Glomerular visceral epithelial cell (primary cell): ENCODE measurements around the gene DENND1A.
A peak's percentile ranks its signal among the peaks of the same experiment; 100 is the strongest.

Experiments used
- DNase-seq: peaks from one replicate; pipeline ENCODE4 v3.0.0-alpha.2; 2016; ENCODE audit errors: extremely low spot score

DENND1A gene

GRCh38 chr9:123358181-123358905 is 571.6 kb downstream of the DENND1A start:
- DNase-seq = no peak

DNA sequence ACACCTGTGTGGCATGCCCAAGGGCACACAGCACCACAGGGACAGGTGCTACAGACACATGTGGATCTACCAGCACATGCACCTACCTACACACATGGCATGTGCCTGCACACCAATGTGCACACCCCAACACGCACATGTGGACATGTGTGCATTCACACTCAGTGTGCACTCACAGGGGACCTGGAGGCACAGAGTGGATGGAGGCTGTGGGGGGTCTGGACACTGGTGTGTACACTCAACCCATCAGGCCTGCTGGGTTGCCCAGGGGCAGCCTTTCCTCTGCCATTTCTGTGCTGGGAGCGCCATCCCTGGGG is 572.2 kb downstream of the DENND1A start:
- no peak for DNase-seq

DNA sequence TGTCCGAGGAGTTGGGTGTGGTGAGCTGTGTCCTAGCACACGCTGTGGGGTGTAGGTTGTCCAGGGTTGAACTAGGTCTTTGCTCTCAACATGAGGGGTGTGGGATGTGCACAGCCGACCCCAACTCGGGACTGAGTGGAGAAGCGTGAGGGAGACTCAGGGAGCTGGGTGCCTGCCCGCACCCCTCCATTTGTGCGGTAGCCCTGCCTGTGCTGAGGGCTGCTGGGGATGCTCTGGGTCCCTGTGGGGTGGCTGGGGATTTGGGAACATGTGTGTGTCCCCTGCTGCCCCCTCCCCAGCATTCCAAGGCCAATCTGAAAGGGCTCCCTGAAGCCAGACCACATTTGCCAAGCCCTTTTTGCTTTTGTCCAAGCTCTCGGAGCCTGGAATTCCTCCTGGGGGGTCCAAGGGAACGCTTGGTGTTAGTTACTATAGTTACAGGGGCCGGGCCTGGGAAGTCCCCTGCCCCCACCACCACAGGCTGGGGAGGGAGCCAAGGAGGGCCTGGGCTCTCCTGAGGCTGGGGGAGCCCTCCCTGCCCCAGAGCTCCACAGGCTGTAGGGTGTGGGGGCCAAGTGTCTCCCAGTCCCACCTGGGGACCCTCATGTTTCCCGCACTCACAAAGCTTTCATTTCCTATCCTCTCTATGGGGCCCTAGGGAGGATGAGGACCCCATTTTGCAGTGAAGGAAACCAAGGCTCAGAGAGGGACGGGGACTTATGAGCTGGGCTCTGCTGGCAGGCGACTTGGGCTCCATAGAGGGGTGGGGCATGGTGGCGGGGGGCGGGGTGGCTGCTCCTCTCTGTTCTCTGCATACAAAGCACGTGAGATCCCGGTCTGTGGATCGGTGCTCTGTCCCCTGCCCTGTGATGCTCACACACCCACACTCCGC is 572.8 kb downstream of the DENND1A start:
- peak; percentile 44 for DNase-seq

DNA sequence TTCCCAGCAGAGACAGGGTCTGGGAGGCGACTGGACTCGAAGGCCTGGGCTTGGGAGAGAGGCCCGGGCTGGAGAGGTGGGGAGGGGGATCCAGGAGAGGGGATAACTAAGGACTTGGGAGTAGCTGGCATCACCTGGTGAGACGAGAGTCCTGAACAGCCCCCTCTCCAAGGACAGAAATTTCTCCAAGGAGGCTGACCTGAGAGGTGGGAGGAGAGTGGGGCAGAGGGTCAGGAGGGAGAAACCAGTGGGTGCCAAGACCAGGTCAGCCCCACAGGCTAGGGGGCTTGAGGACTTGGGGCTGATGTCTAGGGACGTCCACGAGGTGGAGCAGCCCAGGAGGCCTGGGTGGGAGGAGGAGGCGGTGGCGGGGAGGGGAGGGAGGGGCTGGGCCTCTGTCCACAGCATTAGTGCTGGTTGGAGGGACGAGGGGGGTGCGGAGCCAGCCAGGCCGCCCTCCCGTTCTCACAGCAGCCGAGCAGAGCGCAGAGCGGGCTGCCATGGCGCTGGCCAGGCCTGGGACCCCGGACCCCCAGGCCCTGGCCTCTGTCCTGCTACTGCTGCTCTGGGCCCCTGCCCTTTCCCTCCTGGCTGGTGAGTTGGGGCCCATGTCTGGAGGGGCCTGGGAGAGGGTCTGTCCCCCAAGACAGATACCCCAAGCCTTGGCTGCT is 574.0 kb downstream of the DENND1A start, which contains the start of gene CRB2:
TSS of gene CRB2 (plus strand) at position 437 of the 671 bp plus-strand sequence. CDS start at position 501, 64 bp downstream.
- DNase-seq = no peak

GRCh38 chr9:123354806-123355508 is 575.0 kb downstream of the DENND1A start:
- DNase-seq = no peak

DNA sequence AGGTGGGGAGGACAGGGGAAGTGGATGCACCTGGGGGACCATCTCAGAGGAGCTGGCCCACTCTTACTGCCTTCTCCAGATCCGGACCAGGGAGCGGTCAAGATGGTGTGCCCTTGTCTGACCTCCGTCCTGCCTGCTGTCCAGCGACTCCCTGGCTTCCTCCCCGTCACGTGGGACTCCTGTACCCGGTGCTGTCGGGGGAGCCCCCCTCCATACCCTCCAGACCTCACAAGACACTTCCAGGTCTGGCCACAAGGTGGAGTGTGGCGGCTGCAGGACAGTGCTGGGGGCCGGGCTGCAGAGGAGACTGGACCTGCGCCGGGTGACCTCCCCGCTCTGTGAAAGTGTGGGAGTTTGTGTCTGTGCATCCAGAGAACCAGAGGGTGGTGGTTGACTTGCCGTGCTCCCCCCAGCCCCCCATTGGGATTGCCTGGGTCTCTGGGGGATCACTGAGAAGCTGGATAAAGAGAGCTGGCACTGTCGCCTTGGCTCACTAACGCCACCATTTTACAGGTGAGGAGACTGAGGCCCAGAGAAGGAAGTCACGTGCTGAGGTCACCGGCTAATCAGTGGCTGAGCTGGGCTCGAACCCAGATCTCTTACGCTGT is 575.8 kb downstream of the DENND1A start:
- peak; percentile 70 for DNase-seq

GRCh38 chr9:123353041-123353440 is 576.9 kb downstream of the DENND1A start:
- DNase-seq = no peak

DNA sequence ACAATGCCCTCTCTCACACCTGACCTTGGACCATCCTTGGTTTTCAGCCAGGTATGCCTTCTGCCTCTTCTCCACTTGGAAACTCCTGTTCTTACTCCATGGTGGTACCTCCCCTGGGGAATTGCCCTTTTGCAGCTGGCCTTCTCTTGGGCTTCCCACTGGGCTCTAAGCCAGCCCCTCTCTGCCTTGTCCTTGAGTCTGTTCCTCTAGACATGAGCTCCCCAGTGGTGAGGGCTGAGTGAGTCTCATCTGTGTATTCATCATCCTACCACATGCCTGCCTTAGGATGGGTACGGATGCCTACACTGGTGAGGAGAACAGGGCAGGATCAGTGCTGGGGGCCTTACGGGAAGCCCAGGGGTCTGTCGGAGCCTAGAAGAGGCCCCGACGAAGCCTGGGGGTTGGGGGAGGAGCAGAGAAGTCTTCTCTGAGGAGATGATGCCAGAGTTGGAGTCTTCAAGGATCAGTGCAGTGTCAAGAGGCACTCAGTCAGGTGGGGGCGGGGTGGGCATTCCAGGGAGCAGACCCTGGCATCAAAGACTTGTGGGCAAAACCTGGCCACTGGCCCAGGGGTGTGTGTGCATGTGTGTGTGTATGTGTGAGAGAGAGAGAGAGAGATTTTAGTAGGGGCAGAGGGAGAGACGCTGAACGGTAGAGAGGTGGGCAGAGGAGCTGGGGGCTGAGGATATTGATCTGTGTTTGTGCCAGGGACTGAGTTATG is 579.2 kb downstream of the DENND1A start:
- no peak for DNase-seq

GRCh38 chr9:123349691-123350480 is 580.0 kb downstream of the DENND1A start:
- DNase-seq = peak; percentile 64

DNA sequence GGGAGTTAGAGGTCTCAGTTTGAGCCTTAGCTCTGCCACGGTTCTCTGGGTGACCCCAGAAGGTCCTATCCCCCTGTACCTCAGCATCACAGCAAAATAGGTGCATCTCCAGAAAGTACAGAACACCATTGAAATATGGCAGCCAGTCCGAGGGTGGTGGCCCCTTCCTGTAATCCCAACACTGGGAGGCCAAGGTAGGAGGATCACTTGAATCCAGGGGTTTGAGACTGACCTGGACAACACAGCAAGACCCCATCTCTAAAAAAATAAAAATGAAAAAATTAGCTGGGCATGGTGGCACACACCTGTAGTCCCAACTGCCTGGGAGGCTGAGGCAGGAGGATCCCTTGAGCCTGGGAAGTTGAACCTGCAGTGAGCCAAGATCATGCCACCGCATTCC is 580.9 kb downstream of the DENND1A start:
- no peak for DNase-seq

GRCh38 chr9:123348317-123348992 is 581.5 kb downstream of the DENND1A start:
- DNase-seq = no peak

GRCh38 chr9:123347289-123348060 is 582.5 kb downstream of the DENND1A start:
- DNase-seq = no peak

GRCh38 chr9:123346826-123347225 is 583.1 kb downstream of the DENND1A start:
- DNase-seq = no peak

DNA sequence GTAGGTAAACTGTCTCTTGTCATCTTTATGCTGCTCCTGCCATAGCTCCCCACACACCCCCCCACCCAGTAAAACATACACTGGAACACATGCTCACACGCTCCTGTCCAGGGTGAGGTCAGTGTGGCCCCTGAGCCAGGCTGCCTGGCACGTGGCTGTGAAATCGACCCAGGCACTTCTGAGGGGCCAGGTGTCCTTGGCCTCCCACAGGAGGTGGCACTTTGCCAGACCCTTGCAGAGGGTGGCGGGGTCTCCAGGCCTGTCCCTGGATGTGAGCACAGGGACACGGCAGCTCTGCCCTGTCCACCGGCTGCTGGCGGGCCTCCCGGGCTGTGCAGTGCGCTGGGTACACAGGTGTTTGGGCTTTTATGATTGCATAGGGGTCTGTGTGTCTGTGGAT is 583.9 kb downstream of the DENND1A start:
- DNase-seq = no peak

- no peak for DNase-seq
These were observed 584.4 kb downstream of the DENND1A start for GRCh38 chr9:123345567-123345955.

DNA sequence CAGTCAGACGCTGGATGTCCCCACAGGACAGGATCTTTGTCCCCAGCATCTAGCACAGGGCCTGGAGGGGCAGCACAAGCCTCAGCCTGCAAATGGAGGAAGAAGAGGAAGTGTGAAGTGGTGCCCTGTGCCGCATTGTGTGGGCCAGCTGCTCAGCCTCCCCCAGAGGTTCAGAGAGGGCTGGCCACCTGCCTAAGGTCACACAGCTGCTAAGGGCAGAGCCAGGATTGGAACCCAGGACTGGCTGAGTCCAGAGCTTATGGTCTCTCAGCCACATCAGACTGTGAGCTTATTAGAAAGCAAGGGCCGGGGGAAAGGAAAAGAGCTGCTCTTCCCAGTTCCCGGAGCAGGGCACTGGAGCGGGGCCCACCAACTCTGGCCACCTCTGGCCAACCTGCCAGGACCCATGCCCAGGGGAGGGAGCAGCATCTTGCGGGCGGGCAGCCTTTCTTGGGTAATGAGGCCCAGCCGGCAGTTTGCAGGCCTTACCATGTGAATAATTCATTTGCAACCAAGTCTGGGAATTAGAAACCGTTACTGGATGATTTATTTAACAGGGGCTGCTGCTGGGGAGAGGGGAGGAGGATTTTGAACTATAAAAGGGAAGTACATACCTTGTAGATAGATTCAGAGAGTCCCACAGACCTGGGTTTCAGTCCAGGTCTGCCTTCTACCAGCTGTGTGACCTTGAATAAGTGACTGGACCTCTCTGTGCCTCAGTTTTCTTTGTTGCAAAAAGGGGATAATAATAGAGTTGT is 585.6 kb downstream of the DENND1A start:
- no peak for DNase-seq

DNA sequence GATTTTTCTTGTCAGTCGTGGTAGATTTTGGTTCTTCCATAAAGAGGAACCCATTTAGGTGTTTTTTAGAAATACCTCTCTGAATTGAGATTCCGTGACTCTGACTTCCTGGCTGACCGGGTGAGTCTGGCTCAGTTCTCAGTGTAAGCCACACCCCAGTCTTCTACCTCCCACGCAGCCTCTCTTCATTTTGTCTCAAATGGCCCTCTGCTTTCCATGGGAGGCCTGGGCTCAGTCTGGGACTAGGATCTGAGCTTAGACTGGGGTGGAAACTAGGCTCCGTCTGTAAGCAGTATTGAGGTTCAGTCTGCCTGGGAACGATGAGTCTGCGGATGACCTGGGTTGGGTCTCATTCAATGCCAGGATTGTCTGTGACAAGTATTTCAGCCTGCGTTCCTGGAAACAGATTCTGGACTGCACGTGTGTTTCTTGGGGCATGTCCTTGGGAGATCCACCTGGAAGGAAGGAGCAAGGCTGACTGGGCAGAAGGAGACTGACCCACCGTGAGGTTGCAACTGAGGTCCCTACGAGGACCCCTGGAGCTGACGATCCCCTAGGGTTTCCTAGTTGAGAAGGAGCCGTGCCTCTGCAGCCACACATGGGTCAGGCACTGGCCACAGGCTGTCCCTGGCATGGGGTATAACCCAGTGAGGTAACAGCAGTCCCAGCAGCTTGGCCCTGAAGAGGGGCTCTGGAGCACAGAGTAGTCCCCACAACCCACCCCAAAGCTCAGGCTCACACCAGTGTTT is 586.3 kb downstream of the DENND1A start:
- no peak for DNase-seq
